HepG2 (cell line): Measurements from ENCODE around the gene TTBK2. TPM values are rescaled to one million over a fixed set of nuclear protein-coding genes. Genes with fewer than 3 reads are reported as not detected.

Experiments
- ATAC-seq: fragments of 200-7000 bp; cut with Tn5 transposase; 3 replicates; pipeline ENCODE4 v1.9.1; 2020; ENCODE audit warnings: mild to moderate bottlenecking, moderate library complexity
- BruUV-seq: library from RNA; stranded (reverse); fragments of 400-500 nt; replicated peaks from 2 replicates; lab custom pipeline; 2021; lab: Mats Ljungman, UMichigan
- CTCF ChIA-PET: fragments of 300-600 bp; formaldehyde crosslinking; extraction: SDS; loops from one replicate; lab custom pipeline; 2021; ENCODE audit warnings: low total read pairs, inconsistent platforms, low intra/inter-chr PET ratio; lab: Yijun Ruan, JAX
- POLR2A ChIA-PET: fragments of 350-600 bp; sonication (Branson Sonifier 250); formaldehyde crosslinking; loops from one replicate; lab custom pipeline; 2020; ENCODE audit warnings: antibody characterized with exemption, inconsistent platforms; lab: Yijun Ruan, JAX
- DNase-seq: peaks from one replicate; pipeline ENCODE4 v3.0.0-alpha.2; 2015; ENCODE audit warnings: low spot score
- FAIRE-seq: peaks from 3 replicates; lab custom pipeline; 2011; peaks lifted over from hg19 to GRCh38; lab: Jason Lieb, UNC
- H2AFZ ChIP-seq: one replicate; pipeline ENCODE4 v1.6.1; 2011; ENCODE audit warnings: low read length, inconsistent platforms
- H3K27ac ChIP-seq: fragments of 300-600 bp; 3 replicates; pipeline ENCODE4 v1.8.0; 2011; ENCODE audit warnings: mixed run types, mild to moderate bottlenecking, mixed read lengths, low read length, inconsistent platforms; ENCODE audit not compliant: insufficient read depth; ENCODE audit errors: extremely low read length
- H3K27me3 ChIP-seq, 2 experiments: fragments of 200-600 bp in 1 of 2; 2 replicates in 1 of 2; 3 replicates in 1 of 2; pipeline versions ENCODE4 v1.6.0 to v1.8.0; 2011; ENCODE audit warnings: low read length in 2 of 2, mild to moderate bottlenecking in 2 of 2, moderate library complexity in 2 of 2, inconsistent platforms in 1 of 2; ENCODE audit not compliant: insufficient read depth in 2 of 2, control insufficient read depth in 1 of 2
- H3K36me3 ChIP-seq, 2 experiments: fragments of 200-600 bp in 1 of 2; replicated peaks in 1 of 2; 2 replicates in 1 of 2; 3 replicates in 1 of 2; pipeline versions ENCODE4 v1.5.1 to v1.8.0; 2011; ENCODE audit warnings: low read length in 2 of 2, inconsistent platforms in 1 of 2; ENCODE audit not compliant: insufficient read depth in 2 of 2, control insufficient read depth in 1 of 2
- H3K4me1 ChIP-seq: 2 replicates; pipeline ENCODE4 v1.5.1; 2012; ENCODE audit warnings: low read length, inconsistent platforms; ENCODE audit not compliant: insufficient read depth
- H3K4me2 ChIP-seq: 2 replicates; pipeline ENCODE4 v1.6.0; 2011; ENCODE audit warnings: low read depth, low read length, inconsistent platforms
- H3K4me3 ChIP-seq, 3 experiments: fragments of 200-600 bp in 1 of 3; sonication (generic), shearing (Covaris generic) in 1 of 3; replicated peaks in 1 of 3; 2 replicates each; pipeline ENCODE4 v1.5.1; 2011 to 2016; ENCODE audit warnings: low read length in 3 of 3, inconsistent platforms in 2 of 3, low read depth in 2 of 3, mild to moderate bottlenecking in 2 of 3, control low read depth in 1 of 3, mixed read lengths in 1 of 3; ENCODE audit not compliant: insufficient read depth in 1 of 3
- H3K79me2 ChIP-seq: one replicate; pipeline ENCODE4 v1.6.1; 2011; ENCODE audit warnings: low read length, inconsistent platforms; ENCODE audit not compliant: insufficient read depth
- H3K9ac ChIP-seq: 2 replicates; pipeline ENCODE4 v1.6.0; 2011; ENCODE audit warnings: mild to moderate bottlenecking, low read depth, low read length, inconsistent platforms; ENCODE audit not compliant: insufficient read depth
- H3K9me3 ChIP-seq: 2 replicates; pipeline ENCODE4 v1.5.1; 2012; ENCODE audit warnings: mild to moderate bottlenecking, low read length
- H4K20me1 ChIP-seq: 2 replicates; pipeline ENCODE4 v1.6.0; 2011; ENCODE audit warnings: inconsistent platforms, mild to moderate bottlenecking, low read length, moderate library complexity; ENCODE audit not compliant: insufficient read depth
- ATRX ChIP-seq: sonication (generic); formaldehyde crosslinking; IDR thresholded peaks from 2 replicates; pipeline ENCODE4 v1.4.0; 2020; ENCODE audit warnings: missing genetic modification reagents, borderline replicate concordance
- MAFF ChIP-seq: IDR thresholded peaks from 2 replicates; pipeline ENCODE4 v1.6.1; 2011; ENCODE audit warnings: low read depth, low read length, improper control_type of control experiment
- MAFK ChIP-seq, 2 experiments: IDR thresholded peaks in 1 of 2; conservative IDR thresholded peaks in 1 of 2; 2 replicates each; pipeline ENCODE4 v1.6.1; 2011; ENCODE audit warnings: improper control_type of control experiment in 2 of 2, low read length in 2 of 2
- NONO ChIP-seq, 2 experiments: fragments of 450-650 bp in 1 of 2; sonication (generic) in 1 of 2; formaldehyde crosslinking in 1 of 2; IDR thresholded peaks in 1 of 2; conservative IDR thresholded peaks in 1 of 2; 2 replicates each; pipeline versions ENCODE4 v1.6.1 to v1.8.0; 2017 to 2022; ENCODE audit warnings: mild to moderate bottlenecking in 1 of 2, missing genetic modification reagents in 1 of 2, moderate library complexity in 1 of 2
- NR0B2 ChIP-seq: sonication (generic); formaldehyde crosslinking; IDR thresholded peaks from 2 replicates; pipeline ENCODE4 v1.4.0; 2020; ENCODE audit warnings: mild to moderate bottlenecking, missing genetic modification reagents
- SKIL ChIP-seq: sonication (generic); formaldehyde crosslinking; IDR thresholded peaks from 2 replicates; pipeline ENCODE4 v1.8.0; 2022; ENCODE audit warnings: missing genetic modification reagents, mild to moderate bottlenecking, moderate library complexity, borderline replicate concordance
- in situ Hi-C: cut with HindIII; loops from 2 replicates; pipeline ENCODE4 v1.10.0; 2017; ENCODE audit warnings: low pct_unique_long_range_greater_than_20kb; ENCODE audit not compliant: extremely low pct_ligation_motif_present
- intact Hi-C: fragments of 100-400 bp; cut with micrococcal nuclease; formaldehyde crosslinking; loops from one replicate; pipeline ENCODE4 v1.10.0; 2022; ENCODE audit not compliant: unreplicated experiment
- polyA plus RNA-seq, 8 experiments: library from polyadenylated mRNA; depleted of rRNA in 3 of 8; stranded (reverse) in 7 of 8; unstranded in 1 of 8; fragments of >200 nt; fragmentation: Illumina TruSeq in 4 of 8; extraction: Trizol in 4 of 8; gene quantifications; 2 replicates each; pipeline versions ENCODE4 v1.2.1 to v1.2.3, GENCODE V29; 2011 to 2016; ENCODE audit warnings: low read depth in 4 of 8, missing spikeins in 1 of 8, mixed read lengths in 1 of 8; ENCODE audit not compliant: insufficient read depth in 1 of 8
- total RNA-seq, 5 experiments: library from RNA; depleted of rRNA; stranded (reverse); fragments of >200 nt; fragmentation: Illumina TruSeq; extraction: Trizol; gene quantifications; 2 replicates each; pipeline ENCODE4 v1.2.3, GENCODE V29; 2016; ENCODE audit warnings: low read depth in 1 of 5
- TF ChIP-seq, protein P1 (sequence below): sonication (generic); formaldehyde crosslinking; IDR thresholded peaks from 2 replicates; pipeline ENCODE4 v1.4.0; 2020; ENCODE audit warnings: missing genetic modification reagents, borderline replicate concordance
- TF ChIP-seq, protein P2 (sequence below): IDR thresholded peaks from 2 replicates; pipeline ENCODE4 v1.6.1; 2016; ENCODE audit warnings: low read depth, missing genetic modification reagents, missing compliant biosample characterization

Gene TTBK2
- total and polyA plus RNA-seq, 2 of the 13 experiments (the other 11 are each of a cell fraction or from before 2014, with no cell fraction given), result 5.1 to 7.4 TPM

DNA sequence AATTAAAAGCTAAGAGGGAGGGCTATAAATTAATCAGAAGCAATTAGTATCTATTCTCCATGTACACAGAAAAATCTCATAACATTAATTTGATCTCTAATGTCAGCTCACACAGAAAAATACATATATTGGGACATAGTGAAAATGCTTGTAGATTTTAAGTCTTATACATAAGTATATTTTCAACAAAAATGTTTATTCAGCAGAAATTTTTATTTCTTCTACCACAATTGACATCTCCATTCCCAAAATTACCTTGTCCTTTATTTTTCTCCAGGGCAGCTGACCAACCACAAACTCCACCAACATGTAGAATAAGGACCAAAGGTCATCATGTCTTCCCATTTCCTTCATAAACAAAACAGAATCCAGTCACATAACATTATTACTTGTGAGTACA is 109.1 kb downstream of the TTBK2 start:
- no peak for DNase-seq
- CTCF ChIA-PET, result no interaction called here
- TF ChIP-seq MAFF (peak; percentile 75), NONO (IDR thresholded peaks at IDR 0.05) (no peak), NONO (CRISPR knock-in tag; conservative IDR thresholded peaks at IDR 0.05) (no peak), ATRX (no peak), SKIL (CRISPR knock-in tag) (no peak), MAFK (conservative IDR thresholded peaks at IDR 0.05 in 1 of 2, IDR thresholded peaks at IDR 0.05 in 1 of 2; ENCODE audit: low read length in 2 of 2) (peak; percentile 70 to 88; a peak in 3 of 4 replicates), NR0B2 (CRISPR knock-in tag) (no peak)
- TF ChIP-seq, protein P1, sequence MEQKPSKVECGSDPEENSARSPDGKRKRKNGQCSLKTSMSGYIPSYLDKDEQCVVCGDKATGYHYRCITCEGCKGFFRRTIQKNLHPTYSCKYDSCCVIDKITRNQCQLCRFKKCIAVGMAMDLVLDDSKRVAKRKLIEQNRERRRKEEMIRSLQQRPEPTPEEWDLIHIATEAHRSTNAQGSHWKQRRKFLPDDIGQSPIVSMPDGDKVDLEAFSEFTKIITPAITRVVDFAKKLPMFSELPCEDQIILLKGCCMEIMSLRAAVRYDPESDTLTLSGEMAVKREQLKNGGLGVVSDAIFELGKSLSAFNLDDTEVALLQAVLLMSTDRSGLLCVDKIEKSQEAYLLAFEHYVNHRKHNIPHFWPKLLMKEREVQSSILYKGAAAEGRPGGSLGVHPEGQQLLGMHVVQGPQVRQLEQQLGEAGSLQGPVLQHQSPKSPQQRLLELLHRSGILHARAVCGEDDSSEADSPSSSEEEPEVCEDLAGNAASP (CRISPR knock-in tag), result no peak
- TF ChIP-seq, protein P2, sequence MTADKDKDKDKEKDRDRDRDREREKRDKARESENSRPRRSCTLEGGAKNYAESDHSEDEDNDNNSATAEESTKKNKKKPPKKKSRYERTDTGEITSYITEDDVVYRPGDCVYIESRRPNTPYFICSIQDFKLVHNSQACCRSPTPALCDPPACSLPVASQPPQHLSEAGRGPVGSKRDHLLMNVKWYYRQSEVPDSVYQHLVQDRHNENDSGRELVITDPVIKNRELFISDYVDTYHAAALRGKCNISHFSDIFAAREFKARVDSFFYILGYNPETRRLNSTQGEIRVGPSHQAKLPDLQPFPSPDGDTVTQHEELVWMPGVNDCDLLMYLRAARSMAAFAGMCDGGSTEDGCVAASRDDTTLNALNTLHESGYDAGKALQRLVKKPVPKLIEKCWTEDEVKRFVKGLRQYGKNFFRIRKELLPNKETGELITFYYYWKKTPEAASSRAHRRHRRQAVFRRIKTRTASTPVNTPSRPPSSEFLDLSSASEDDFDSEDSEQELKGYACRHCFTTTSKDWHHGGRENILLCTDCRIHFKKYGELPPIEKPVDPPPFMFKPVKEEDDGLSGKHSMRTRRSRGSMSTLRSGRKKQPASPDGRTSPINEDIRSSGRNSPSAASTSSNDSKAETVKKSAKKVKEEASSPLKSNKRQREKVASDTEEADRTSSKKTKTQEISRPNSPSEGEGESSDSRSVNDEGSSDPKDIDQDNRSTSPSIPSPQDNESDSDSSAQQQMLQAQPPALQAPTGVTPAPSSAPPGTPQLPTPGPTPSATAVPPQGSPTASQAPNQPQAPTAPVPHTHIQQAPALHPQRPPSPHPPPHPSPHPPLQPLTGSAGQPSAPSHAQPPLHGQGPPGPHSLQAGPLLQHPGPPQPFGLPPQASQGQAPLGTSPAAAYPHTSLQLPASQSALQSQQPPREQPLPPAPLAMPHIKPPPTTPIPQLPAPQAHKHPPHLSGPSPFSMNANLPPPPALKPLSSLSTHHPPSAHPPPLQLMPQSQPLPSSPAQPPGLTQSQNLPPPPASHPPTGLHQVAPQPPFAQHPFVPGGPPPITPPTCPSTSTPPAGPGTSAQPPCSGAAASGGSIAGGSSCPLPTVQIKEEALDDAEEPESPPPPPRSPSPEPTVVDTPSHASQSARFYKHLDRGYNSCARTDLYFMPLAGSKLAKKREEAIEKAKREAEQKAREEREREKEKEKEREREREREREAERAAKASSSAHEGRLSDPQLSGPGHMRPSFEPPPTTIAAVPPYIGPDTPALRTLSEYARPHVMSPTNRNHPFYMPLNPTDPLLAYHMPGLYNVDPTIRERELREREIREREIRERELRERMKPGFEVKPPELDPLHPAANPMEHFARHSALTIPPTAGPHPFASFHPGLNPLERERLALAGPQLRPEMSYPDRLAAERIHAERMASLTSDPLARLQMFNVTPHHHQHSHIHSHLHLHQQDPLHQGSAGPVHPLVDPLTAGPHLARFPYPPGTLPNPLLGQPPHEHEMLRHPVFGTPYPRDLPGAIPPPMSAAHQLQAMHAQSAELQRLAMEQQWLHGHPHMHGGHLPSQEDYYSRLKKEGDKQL, result no peak
- no TSS peak for BruUV-seq
- in situ Hi-C loops, result no loop called here
- ATAC-seq, result no peak
- H2AFZ ChIP-seq, result no peak overlapping the region
- no peaks in the 10 kb centered on the region for H3K79me2 ChIP-seq
- H3K27ac ChIP-seq, result no peak overlapping the region
- H3K4me1 ChIP-seq, result no peaks in the 10 kb centered on the region
- H3K36me3 ChIP-seq, result no peaks in the 10 kb centered on the region
- intact Hi-C loops, result no loop called here
- no peak overlapping the region for H3K4me2 ChIP-seq
- no peaks in the 10 kb centered on the region for H3K27me3 ChIP-seq
- H3K9ac ChIP-seq, result no peak overlapping the region
- H3K9me3 ChIP-seq, result no peaks in the 10 kb centered on the region
- FAIRE-seq, result no peak
- no peak overlapping the region for H3K4me3 ChIP-seq
- POLR2A ChIA-PET, result no interaction called here
- H4K20me1 ChIP-seq, result no peaks in the 10 kb centered on the region
